SK-N-SH (cell line): Measurements from ENCODE around the gene EMP1.

Experiments used
- CTCF ChIP-seq: fragments of 200-600 bp; sonication (generic); IDR thresholded peaks from 2 replicates; pipeline ENCODE4 v1.6.1; 2017; ENCODE audit warnings: antibody characterized with exemption, mild to moderate bottlenecking, moderate library complexity
- EP300 ChIP-seq, 2 experiments: IDR thresholded peaks; 2 replicates each; pipeline versions ENCODE4 v1.4.0 to v1.6.1; 2012; ENCODE audit warnings: borderline replicate concordance in 1 of 2, low read depth in 1 of 2, low read length in 1 of 2
- EZH2phosphoT487 ChIP-seq: fragments of 200-600 bp; sonication (generic); IDR thresholded peaks from 2 replicates; pipeline ENCODE4 v1.6.1; 2017; ENCODE audit warnings: low read depth, mixed run types, mild to moderate bottlenecking, antibody characterized with exemption, moderate library complexity, borderline replicate concordance
- FOXM1 ChIP-seq: IDR thresholded peaks from 2 replicates; pipeline ENCODE4 v1.4.0; 2012; ENCODE audit warnings: low read depth, mild to moderate bottlenecking
- GABPA ChIP-seq: IDR thresholded peaks from 2 replicates; pipeline ENCODE4 v1.4.0; 2012; ENCODE audit warnings: low read depth, mild to moderate bottlenecking
- IRF3 ChIP-seq: fragments of 150-350 bp; IDR thresholded peaks from 2 replicates; pipeline ENCODE4 v1.6.1; 2016; ENCODE audit warnings: mild to moderate bottlenecking, low read depth, low read length
- MAX ChIP-seq: IDR thresholded peaks from 2 replicates; pipeline ENCODE4 v1.4.0; 2012; ENCODE audit warnings: low read depth
- MXI1 ChIP-seq: IDR thresholded peaks from 2 replicates; pipeline ENCODE4 v1.6.1; 2012; ENCODE audit warnings: mild to moderate bottlenecking, low read depth, low read length, improper control_type of control experiment
- RAD21 ChIP-seq: IDR thresholded peaks from 2 replicates; pipeline ENCODE4 v1.6.1; 2012; ENCODE audit warnings: mild to moderate bottlenecking, low read length
- RFX5 ChIP-seq: IDR thresholded peaks from 2 replicates; pipeline ENCODE4 v1.6.1; 2012; ENCODE audit warnings: mild to moderate bottlenecking, improper control_type of control experiment, low read length
- USF2 ChIP-seq: fragments of 150-350 bp; IDR thresholded peaks from 2 replicates; pipeline ENCODE4 v1.6.1; 2017; ENCODE audit warnings: antibody characterized with exemption, low read length, low read depth, borderline replicate concordance
- YY1 ChIP-seq: IDR thresholded peaks from 2 replicates; pipeline ENCODE4 v1.4.0; 2012; ENCODE audit warnings: low read depth, mild to moderate bottlenecking

GRCh38 chr12:13179211-13180074 is 17.1 kb upstream of the EMP1 start:
- TF ChIP-seq CTCF (no peak), MXI1 (no peak), EP300 (IDR thresholded peaks at IDR 0.05; ENCODE audit: borderline replicate concordance in 1 of 2, low read depth in 1 of 2, low read length in 1 of 2) (no peak), GABPA (no peak), USF2 (no peak), MAX (no peak; the same call in 1 of the 2 replicates), FOXM1 (no peak), EZH2phosphoT487 (no peak), RFX5 (no peak), IRF3 (no peak), RAD21 (no peak), YY1 (no peak)
